NCI-H1092 (cell line): ENCODE measurements around the gene IMPA2.
"Not testable (repeated sequence)": the region's sequence is repeated elsewhere in the genome, so short reads cannot be mapped to it uniquely, and the experiment has no call there.

Experiments
- DNase-seq: peaks from one replicate; lab custom pipeline; 2025; lab: John Stamatoyannopoulos, UW

The IMPA2 gene

DNA sequence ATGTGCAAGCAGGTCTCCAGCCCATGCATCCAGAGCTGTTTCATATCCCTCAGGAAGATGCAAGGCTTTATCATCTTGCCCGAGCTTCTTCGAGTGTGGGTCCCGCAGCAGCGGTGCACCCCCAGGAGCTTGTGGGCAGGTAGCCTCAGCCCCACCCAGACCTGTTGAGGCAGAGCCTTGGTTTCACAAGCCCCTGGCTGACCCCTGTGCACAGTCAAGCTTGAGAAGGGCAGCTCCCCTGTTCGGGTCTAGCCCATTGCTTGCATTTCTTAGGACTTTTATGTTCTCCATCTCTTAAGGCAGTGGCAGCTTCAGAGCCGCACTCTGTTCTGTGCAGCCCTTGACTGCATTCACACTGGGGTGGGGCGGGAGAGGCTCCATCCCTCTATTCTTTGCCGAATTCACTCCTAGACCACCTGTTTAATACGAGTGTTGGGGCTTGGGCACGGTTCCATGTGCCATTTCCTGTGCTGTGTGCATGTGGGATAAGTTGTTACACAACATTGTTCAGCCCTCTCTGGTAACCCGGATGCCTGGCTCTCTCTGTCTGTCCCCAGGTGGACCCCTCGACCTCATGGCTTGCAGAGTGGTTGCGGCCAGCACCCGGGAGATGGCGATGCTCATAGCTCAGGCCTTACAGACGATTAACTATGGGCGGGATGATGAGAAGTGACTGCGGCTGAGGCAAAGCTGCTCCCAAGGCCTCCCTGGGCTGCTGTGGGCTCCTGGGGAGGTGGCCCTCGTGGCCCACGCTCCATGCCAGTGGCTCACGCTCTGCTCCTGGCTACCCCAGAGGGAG is 48.7 kb downstream of the IMPA2 start:
- DNase-seq: no peak

DNA sequence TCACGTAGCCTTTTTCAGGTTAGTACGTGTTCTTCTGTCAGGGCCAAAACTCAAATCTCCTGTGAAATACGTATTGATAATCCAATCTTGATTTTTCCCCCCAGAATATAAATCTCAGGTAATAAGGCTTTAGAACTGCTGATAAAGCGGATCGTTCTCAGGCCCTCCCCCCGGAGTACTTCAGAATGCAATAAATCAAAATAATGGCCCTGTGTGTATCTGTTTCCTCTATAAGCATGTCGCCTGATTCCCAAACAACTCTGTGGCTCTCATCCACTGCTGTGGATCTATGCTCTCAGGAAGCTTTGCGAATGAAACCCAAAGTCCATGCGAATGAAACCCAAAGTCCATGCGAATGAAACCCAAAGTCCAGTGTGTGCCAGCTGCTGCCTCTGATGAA is 49.4 kb downstream of the IMPA2 start:
- DNase-seq: no peak

DNA sequence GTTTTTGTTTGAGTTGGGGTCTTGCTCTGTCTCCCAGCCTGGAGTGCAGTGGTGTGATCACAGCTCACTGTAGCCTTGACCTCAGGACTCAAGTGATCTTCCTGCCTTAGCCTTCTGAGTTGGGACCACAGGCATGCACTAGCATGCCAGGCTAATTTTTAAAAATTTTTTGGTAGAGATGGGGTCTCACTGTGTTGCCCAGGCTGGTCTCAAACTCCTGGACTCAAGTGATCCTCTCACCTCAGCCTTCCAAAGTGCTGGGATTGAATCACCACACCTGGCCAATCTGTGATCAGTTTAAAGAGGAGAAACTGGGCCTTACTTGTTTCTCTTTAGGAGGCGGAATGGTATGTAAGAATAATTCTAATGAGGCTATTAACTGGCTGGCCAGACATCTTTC is 49.9 kb downstream of the IMPA2 start:
- DNase-seq: no peak

DNA sequence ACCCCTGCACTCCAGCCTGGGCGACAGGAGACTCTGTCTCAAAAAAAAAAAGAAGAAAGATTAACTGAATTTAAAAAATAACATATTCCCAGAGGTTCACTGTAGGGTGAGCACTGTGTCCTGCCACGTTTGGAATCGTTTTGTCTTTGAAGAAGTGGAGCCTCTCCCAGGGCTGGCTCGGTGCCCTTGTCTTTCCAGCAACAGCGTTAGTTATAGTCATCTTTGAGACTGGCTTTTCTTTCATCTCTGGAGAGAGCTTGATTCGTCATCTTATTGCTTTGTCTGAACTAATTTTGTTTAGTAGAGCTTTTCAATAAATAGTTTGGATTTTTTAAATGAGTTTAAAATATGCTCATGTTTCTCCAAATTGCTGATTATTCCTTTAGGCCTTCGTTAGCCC is 50.5 kb downstream of the IMPA2 start:
- DNase-seq: no peak

DNA sequence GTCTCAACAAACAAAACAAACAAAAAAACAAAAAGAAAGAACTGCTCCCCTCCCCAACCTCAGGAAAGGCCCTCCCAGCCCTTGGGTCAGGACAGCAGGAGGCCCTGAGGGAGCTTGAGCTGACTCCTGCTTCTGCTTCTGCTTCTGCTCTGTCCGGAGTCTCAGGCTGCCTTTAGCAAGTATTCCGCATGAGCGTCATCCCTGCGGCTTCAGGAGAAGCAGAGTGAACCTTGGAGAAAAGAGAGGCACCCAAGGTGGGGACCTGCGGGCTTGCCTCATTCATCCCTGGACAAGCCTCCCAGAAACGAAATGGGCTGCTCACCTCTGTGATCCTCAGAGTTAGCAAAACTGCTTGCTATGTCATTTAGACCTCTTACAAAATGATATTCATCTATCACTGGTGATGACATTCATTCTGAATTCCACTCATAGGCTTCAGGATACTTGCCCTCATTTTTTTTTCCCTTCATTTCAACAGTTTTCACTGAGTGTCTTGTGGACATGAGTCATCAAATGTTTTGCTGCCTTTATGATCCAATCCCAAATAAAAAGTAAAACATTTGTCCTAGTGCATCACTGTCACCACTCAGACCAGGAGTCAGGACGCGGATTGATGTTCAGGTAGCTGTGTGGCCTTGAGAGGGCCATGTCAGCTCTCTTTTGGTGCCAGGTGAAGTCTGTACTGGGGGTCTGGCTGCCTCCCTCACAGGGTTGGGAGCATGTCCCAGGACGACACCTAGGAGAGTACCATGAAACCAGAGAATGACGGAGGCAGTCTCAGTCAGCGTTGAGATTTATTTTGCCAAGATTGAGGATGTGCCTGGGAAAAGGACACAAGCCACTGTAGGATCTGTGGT is 51.7 kb downstream of the IMPA2 start:
- DNase-seq: no peak

DNA sequence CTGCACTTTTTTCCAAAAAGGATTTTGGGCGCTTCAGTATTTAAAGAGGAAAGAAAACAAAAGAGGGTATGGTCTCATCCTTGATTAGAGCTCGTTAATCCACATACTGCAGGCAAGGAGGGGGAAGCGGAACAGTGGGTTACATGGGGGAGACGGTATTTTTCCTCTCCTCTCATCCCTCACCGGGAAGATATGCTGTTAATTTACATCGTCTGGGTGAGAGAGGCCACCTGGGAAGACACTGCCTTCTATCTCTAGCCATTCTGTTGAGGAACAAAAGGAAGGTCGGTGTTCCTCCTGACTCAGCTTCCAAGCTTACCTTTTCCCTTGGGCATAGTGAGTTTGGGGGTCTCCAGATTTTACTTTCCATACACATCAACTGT is 52.3 kb downstream of the IMPA2 start:
- DNase-seq: no peak

DNA sequence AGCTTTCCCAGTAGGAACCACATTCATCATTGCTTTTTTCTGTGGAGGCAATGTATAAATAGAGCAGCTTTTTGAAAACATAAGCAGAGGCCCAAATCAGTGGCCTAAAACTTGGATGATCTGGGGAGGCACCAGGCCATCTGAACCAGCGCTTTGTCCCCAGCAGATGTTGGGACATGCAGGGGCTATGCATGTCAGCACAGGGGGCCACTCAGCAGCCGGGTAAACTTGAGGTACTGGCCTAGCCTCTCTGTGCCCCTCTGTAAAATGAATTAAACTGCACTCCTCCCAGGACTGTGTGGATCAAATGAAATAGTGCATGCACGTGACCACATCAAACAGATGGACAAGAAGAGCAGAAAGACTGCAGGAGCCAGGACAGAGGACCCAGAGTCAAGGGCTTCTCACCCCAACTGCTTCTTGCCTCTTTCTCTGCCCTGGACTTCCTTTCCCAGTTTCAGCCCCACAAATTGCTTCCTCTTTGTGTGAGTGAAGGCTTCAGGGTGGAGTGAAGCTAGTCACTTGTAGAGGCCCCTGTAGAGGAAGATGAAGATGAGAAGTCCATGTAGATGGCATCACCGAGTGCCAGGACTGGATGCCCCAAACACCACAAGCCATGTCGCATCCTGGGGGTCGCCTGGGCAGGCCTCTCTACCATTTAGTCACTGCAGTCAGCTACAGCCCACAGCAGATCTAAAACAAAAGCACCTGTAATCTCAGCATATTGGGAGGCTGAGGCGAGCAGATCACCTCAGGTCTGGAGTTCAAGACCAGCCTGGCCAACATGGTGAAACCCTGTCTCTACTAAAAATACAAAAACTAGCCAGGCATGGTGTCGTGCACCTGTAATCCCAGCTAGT is 53.2 kb downstream of the IMPA2 start:
- DNase-seq: no peak

DNA sequence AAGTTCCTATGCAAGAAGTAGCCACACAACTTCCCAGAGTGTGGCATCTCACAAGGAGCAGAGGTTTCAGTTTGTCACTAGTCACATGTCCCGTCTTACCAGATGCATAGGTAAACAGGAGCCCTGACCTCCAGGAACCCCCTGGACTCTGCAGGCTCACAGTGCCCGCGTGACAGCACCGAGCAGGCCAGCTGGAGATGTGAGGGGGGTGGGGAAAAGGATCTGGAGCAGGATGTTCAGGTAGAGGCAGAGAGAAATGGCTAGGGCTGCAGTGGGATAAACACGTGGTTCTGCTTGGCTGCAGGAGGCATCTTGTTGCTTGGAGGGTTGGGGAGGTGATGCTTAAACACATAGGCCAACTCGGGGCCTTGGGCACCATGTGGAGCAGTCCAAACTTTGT is 54.2 kb downstream of the IMPA2 start:
- no peak for DNase-seq

DNA sequence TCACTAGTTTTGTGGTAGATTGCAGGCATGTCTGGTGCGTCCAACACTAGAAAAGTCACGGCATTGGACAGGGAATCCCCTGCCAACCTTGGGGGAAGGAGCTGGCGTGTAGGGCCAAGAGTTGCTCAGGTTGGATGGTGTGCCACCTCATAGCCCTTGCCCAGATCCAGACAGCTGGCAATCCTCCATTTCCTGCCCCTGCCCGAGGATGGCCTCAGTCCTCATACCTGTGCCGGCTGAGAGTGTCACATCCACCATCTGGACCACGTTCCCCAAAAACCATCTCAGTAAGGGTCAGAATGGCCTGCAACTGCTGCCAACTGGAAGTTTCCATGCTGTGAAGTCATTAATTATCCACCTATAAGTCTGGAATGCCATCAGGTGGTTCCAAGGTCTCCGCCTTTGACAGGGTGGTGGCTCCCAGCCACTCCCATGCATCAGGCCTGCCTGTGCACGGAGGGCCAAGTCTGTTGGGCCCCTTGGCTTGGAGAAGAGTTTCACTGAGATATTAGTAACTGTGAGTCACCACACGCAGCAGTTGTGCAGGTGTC is 55.0 kb downstream of the IMPA2 start:
- no peak for DNase-seq

DNA sequence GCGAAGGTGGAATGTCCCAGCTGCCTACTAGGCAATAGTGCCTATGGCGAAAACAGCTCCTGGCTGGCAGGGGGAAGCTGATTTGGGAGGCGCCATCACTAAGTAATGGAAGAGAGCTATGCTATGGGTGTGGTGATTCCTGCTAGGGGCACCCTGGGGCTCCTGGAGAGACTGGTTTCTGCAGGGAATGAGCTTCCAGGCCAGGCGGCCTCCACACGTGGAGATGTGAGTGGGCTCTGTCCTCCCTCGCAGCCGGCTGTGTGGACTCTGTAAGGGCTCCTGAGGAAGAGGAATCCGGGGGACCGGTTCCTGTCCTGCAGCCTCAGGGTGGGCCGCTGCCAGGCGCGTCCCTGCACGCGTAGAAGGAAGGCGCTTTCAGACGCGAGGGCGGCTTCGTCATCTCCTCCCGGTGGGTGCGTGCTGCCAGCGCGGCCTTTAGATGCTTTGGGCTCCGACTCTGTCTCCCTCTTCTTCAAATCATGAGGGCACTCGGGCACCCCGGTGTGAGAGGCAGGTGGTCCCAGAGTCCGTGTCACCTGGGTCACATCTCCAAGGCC is 56.9 kb downstream of the IMPA2 start:
- DNase-seq: no peak

DNA sequence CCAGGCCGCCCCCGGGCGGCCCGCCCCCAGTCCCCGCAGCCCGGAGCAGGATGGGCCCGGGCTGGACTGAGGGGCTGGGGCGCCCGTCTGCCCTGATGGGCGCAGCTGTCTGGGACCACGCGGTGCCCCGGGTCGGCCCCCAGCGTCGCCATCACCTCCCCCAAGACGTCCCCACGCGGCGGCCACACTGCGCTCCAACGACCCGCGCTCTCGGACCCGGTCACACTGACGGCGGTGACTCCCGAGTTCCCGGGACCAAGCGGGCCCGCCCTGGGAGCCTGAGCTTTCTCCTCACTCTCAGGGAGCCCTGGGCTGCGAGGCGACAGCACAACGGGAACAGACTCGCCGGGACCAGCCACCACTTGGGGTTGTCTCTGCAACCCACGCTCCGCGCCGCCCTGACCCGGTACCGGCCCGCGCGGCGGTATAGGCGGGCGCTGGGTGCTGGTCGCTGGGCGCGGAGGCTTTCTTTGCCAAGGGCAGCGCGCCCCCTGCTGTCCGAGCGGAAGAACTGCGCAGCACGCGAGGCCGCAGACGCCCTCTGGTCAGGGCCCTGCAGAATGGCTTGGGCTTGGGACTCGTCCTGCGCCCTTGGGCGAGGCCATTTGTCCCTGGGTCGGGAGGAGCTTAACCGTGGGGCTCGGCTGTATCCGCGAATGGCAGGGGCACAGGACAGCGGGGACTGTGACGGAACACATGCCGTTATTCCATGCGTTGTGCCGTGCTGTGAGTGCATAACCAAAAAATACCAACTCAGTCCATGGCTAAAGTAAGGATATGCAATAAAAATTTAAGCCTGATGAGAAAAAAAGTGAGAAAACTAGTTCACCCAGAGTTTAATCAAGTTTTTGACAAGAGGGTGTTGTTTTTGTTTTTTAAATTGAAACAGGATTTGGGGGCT is 57.6 kb downstream of the IMPA2 start:
- peak; percentile 9 for DNase-seq

DNA sequence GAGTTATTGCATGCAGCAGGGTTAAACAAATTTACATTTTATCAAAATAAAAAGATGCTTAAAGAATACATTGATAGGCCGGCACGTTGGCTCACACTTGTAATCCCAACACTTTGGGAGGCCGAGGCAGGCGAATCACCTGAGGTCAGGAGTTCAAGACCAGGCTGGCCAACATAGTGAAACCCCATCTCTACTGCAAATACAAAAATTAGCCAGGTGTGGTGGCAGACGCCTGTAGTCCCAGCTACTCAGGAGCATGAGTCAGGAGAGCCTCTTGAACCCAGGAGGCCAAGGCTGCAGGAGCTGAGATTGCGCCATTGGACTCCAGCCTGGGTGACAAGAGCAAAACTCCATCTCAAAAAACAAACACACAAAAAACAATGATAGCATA is 58.2 kb downstream of the IMPA2 start:
- not testable (repeated sequence) for DNase-seq

DNA sequence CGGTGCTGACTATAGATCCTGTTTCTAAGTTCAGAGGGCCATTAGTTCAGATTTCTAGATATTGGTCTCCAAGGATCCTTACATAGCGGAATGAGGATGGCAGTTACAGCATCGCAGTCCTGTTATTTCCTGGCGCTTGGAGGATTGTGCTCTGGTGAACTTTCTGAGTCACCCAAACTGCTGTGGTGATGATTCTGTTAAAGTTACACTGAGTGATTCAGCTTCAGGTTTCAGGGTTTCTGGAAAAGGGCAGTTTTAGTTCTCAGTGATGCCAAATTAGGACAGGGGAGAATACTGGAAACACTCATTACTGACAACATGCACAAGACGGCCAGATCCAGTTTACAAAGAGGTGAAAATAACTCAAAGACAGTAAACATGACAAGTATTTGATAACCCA is 60.3 kb downstream of the IMPA2 start:
- no peak for DNase-seq

DNA sequence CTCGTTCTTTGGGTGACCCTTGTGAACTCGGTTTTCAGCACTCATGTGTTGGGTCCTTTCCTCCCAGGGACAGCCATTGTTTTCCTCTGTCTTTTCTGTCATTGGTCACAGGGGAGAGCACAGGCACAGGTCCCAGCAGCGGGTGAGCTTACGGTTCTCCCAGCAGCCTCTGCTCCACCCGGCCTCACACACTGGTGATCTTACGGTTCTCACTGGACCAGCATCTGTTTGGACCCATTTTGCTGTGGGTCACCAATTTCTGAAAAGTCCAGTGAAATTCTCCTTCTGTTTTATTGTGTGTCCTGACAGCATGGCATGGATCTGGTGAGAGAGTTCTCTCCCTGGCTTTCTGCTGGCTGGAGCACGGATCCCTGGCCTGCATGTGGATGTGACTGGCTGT is 62.5 kb downstream of the IMPA2 start:
- DNase-seq: no peak

DNA sequence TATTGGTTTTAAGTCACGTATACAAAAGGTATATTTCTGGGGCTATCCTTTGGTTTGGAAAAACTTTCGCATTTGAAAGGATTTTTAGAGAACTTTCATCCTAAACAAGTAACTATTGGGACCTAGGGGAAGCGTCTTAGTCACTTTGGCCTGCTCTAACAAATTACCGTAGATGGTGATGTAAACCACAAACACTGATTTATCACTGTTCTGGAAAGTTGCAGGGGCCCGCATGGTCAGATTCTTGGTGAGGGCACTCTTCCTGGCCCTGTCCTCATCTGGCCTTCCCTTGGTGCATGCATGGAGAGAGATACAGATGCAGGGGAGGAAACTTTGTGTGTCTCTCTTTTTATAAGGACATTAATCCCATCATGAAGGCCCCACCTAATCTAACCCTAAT is 63.3 kb downstream of the IMPA2 start:
- no peak for DNase-seq

DNA sequence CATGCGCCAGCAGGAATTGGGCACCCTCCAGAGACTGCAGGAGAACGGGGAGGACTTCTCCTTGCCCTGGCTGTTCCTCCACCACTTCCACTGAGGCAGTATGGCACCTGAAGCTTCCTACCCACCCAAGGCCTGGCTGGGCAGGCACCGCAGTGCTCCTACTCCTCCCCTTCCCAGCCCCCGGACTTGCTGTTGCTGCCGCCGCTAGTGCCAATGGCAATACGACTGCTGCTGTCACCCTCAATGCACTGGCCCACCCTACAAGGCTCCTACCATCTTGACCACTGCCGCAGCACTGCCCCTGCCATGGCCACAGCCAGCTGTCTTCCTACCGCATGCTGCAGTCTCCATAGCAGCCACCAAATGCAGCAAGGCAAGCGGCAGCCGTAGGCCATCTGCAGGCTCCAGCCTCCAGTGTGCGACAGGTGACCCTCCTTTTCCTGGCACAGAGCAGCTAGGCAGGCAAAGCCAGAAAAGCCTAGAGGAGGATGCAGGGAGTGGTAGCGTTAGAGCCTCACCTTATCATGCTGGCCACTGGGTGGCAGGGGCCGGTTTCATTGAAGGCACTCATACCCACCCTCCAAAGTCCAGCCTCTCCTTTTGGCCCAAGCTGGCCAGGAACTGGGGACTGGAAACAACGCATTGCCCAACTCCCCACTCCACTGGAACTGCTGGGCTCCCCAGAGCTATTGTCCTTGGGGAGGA is 64.9 kb downstream of the IMPA2 start:
- DNase-seq: no peak

DNA sequence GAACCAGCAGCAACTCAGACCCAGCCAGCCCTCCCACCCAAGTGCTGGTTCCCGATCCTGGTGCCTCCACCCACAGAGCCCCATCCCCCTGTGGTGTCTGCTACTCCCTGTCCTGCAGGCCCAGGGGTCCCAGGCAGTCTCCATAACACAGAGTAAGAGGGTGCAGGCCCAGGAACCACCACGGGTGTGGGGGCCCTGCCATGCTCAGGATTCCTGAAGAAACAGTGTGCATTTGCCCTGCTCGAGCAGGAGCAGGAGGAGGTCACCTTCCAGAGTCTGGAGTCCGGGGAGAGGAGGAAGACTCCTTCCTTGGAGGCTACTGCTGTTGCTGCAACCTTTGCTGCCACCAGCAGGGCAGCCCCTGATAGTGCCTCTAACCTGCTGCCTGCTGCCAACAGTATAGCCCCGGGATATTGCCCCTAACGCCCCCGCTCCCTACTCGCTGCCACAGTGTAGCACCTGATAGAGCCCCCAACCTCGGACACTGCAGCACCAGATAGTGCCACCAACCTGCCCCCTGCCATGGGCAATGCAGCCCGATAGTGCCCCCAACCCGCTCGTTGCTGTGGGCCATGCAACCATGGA is 65.5 kb downstream of the IMPA2 start:
- DNase-seq: no peak

DNA sequence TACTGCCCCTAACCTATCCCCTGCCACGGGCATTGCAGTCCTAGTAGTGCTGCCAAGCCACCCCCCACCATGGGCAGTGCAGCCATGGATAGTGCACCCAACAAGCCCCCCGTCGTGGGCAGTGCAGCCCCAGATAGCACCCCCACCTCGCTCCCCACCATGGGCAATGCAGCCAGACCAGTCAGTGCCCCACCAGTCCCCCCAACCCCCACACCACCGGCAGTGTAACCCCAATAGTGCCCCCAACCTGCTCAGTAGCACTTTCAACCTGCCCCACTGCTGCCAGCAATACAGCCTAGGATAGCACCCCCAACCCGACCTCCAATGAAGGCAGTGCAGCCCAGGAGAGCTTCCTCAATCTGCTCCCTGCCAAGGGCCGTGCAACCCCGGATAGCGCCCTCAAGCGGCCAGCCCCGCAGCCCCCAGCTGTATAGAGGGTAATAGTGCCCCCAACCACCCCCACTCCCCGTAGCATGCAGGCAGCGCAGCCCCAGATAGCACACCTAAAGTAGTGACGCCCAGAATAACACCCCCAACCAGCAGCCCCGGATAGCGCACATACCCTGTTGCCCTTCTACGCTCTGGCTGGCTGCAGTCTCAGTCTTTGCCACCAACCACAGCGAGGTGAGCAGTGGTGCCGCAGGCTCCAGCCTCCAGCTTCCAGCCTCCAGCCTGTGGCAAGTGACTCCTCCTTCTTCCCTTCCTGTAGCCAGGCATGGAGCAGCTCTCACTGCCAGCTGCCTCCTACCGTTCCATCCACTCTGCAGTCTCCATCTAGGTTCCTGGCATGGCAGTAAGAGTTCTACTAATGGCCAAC is 66.9 kb downstream of the IMPA2 start:
- DNase-seq: no peak

DNA sequence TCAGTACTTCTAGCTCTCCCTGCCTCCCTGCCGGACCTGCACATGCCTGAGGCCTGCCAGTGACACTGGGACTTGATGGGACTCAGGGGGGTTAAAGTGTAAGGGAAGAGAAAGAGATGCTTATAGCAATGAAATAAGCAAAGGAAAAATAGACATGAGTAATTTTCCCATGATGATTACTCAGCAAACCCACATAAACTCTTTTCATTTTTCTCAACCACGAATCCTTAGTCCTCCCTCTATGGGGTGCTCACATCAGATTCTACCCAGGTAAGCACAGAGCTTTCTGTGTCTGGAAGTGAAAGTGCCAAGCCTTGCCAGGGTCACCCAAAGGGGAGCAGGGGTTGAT is 67.5 kb downstream of the IMPA2 start:
- DNase-seq: no peak
